HepG2 (cell line): Measurements from ENCODE around the gene VEGFA. TPM values are rescaled to one million over a fixed set of nuclear protein-coding genes. Genes with fewer than 3 reads are reported as not detected.

ENCODE experiments used
- CSRNP1 ChIP-seq: sonication (generic); formaldehyde crosslinking; IDR thresholded peaks from 2 replicates; pipeline ENCODE4 v1.8.1; 2023; ENCODE audit warnings: mild to moderate bottlenecking, missing genetic modification reagents
- KLF15 ChIP-seq: sonication (generic); formaldehyde crosslinking; IDR thresholded peaks from 2 replicates; pipeline ENCODE4 v1.8.1; 2023; ENCODE audit warnings: borderline replicate concordance, mild to moderate bottlenecking, inconsistent platforms, missing genetic modification reagents, mixed read lengths
- POLR2A ChIP-seq, 2 experiments: IDR thresholded peaks; 2 replicates each; pipeline ENCODE4 v1.6.1; 2011; ENCODE audit warnings: low read depth in 2 of 2, low read length in 2 of 2, mild to moderate bottlenecking in 1 of 2, moderate library complexity in 1 of 2; ENCODE audit not compliant: insufficient read depth in 1 of 2
- SKI ChIP-seq: fragments of 450-650 bp; IDR thresholded peaks from one replicate; pipeline ENCODE4 v1.6.1; 2018; ENCODE audit warnings: mild to moderate bottlenecking; ENCODE audit not compliant: partially characterized antibody
- SKIL ChIP-seq: sonication (generic); formaldehyde crosslinking; IDR thresholded peaks from 2 replicates; pipeline ENCODE4 v1.8.0; 2022; ENCODE audit warnings: missing genetic modification reagents, mild to moderate bottlenecking, moderate library complexity, borderline replicate concordance
- SMARCE1 ChIP-seq: fragments of 450-650 bp; IDR thresholded peaks from 2 replicates; pipeline ENCODE4 v1.6.1; 2017; ENCODE audit warnings: borderline replicate concordance
- SNAPC2 ChIP-seq: sonication (generic); formaldehyde crosslinking; IDR thresholded peaks from 2 replicates; pipeline ENCODE4 v1.8.1; 2022; ENCODE audit warnings: mild to moderate bottlenecking, missing genetic modification reagents
- SP1 ChIP-seq, 2 experiments: fragments of 450-650 bp in 1 of 2; sonication (generic) in 1 of 2; formaldehyde crosslinking in 1 of 2; IDR thresholded peaks; 2 replicates each; pipeline versions ENCODE4 v1.4.0 to v1.6.1; 2016 to 2020; ENCODE audit warnings: missing genetic modification reagents in 1 of 2
- SSRP1 ChIP-seq: IDR thresholded peaks from 2 replicates; pipeline ENCODE4 v1.6.1; 2016; ENCODE audit warnings: control low read depth
- ZFX ChIP-seq: sonication (generic); formaldehyde crosslinking; IDR thresholded peaks from 2 replicates; pipeline ENCODE4 v1.4.0; 2020; ENCODE audit warnings: mild to moderate bottlenecking, low read depth, missing genetic modification reagents, moderate library complexity
- ZMYM2 ChIP-seq: sonication (generic); formaldehyde crosslinking; IDR thresholded peaks from 2 replicates; pipeline ENCODE4 v1.8.0; 2022; ENCODE audit warnings: mild to moderate bottlenecking, missing genetic modification reagents
- ZNF232 ChIP-seq: sonication (generic); formaldehyde crosslinking; IDR thresholded peaks from 2 replicates; pipeline ENCODE4 v1.4.0; 2020; ENCODE audit warnings: missing genetic modification reagents, borderline replicate concordance
- ZNF546 ChIP-seq: sonication (generic); formaldehyde crosslinking; conservative IDR thresholded peaks from 2 replicates; pipeline ENCODE4 v1.8.1; 2023; ENCODE audit warnings: mild to moderate bottlenecking, missing genetic modification reagents
- ZNF883 ChIP-seq: sonication (generic); formaldehyde crosslinking; IDR thresholded peaks from 2 replicates; pipeline ENCODE4 v1.5.1; 2020; ENCODE audit warnings: mild to moderate bottlenecking, missing genetic modification reagents; ENCODE audit errors: not compliant biosample characterization
- polyA plus RNA-seq, 8 experiments: library from polyadenylated mRNA; depleted of rRNA in 3 of 8; stranded (reverse) in 7 of 8; unstranded in 1 of 8; fragments of >200 nt; fragmentation: Illumina TruSeq in 4 of 8; extraction: Trizol in 4 of 8; gene quantifications; 2 replicates each; pipeline versions ENCODE4 v1.2.1 to v1.2.3, GENCODE V29; 2011 to 2016; ENCODE audit warnings: low read depth in 4 of 8, missing spikeins in 1 of 8, mixed read lengths in 1 of 8; ENCODE audit not compliant: insufficient read depth in 1 of 8
- total RNA-seq, 5 experiments: library from RNA; depleted of rRNA; stranded (reverse); fragments of >200 nt; fragmentation: Illumina TruSeq; extraction: Trizol; gene quantifications; 2 replicates each; pipeline ENCODE4 v1.2.3, GENCODE V29; 2016; ENCODE audit warnings: low read depth in 1 of 5
- TF ChIP-seq, protein P1 (sequence below): sonication (generic); formaldehyde crosslinking; IDR thresholded peaks from 2 replicates; pipeline ENCODE4 v1.8.0; 2022; ENCODE audit warnings: missing genetic modification reagents, mild to moderate bottlenecking, borderline replicate concordance
- TF ChIP-seq, protein P2 (sequence below): sonication (generic); formaldehyde crosslinking; IDR thresholded peaks from 2 replicates; pipeline ENCODE4 v1.5.0; 2020; ENCODE audit warnings: mild to moderate bottlenecking, missing genetic modification reagents
- TF ChIP-seq, protein P3 (sequence below): sonication (generic); formaldehyde crosslinking; IDR thresholded peaks from 2 replicates; pipeline ENCODE4 v1.9.0; 2022; ENCODE audit warnings: missing genetic modification reagents, mild to moderate bottlenecking, borderline replicate concordance
- TF ChIP-seq, protein P4 (sequence below): IDR thresholded peaks from 2 replicates; pipeline ENCODE4 v1.6.1; 2016; ENCODE audit warnings: low read depth, control low read depth

VEGFA gene
- total and polyA plus RNA-seq, 2 of the 13 experiments (the other 11 are each of a cell fraction or from before 2014, with no cell fraction given), result 68.1 to 629 TPM

GRCh38 chr6:43805699-43806042 is 35.7 kb downstream of the VEGFA start (continued):
- TF ChIP-seq CSRNP1 (CRISPR knock-in tag) (peak; percentile 51; the same call in 1 of the 2 replicates), KLF15 (no peak), ZFX (CRISPR knock-in tag) (peak; percentile 45; the same call in 1 of the 2 replicates), SP1 (IDR thresholded peaks at IDR 0.05) (no peak), SP1 (CRISPR knock-in tag; IDR thresholded peaks at IDR 0.05) (no peak), POLR2A (IDR thresholded peaks at IDR 0.05; ENCODE audit: insufficient read depth in 1 of 2, low read depth in 2 of 2, low read length in 2 of 2) (peak in 1 of 2 experiments; percentile 8; a peak in 1 of 4 replicates), ZNF232 (CRISPR knock-in tag) (0 out of 2 replicates have a peak, but pooled peaks have one; percentile 28), ZMYM2 (no peak), SMARCE1 (no peak), ZNF546 (0 out of 2 replicates have a peak, but pooled peaks have one; percentile 11), SNAPC2 (CRISPR knock-in tag) (0 out of 2 replicates have a peak, but pooled peaks have one; percentile 79), SKIL (CRISPR knock-in tag) (peak; percentile 48; the same call in 1 of the 2 replicates), SSRP1 (CRISPR knock-in tag) (0 out of 2 replicates have a peak, but pooled peaks have one; percentile 6), SKI (no peak), ZNF883 (no peak)
- TF ChIP-seq, protein P1, sequence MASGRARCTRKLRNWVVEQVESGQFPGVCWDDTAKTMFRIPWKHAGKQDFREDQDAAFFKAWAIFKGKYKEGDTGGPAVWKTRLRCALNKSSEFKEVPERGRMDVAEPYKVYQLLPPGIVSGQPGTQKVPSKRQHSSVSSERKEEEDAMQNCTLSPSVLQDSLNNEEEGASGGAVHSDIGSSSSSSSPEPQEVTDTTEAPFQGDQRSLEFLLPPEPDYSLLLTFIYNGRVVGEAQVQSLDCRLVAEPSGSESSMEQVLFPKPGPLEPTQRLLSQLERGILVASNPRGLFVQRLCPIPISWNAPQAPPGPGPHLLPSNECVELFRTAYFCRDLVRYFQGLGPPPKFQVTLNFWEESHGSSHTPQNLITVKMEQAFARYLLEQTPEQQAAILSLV (CRISPR knock-in tag), result peak; percentile 47; the same call in 1 of the 2 replicates
- TF ChIP-seq, protein P2, sequence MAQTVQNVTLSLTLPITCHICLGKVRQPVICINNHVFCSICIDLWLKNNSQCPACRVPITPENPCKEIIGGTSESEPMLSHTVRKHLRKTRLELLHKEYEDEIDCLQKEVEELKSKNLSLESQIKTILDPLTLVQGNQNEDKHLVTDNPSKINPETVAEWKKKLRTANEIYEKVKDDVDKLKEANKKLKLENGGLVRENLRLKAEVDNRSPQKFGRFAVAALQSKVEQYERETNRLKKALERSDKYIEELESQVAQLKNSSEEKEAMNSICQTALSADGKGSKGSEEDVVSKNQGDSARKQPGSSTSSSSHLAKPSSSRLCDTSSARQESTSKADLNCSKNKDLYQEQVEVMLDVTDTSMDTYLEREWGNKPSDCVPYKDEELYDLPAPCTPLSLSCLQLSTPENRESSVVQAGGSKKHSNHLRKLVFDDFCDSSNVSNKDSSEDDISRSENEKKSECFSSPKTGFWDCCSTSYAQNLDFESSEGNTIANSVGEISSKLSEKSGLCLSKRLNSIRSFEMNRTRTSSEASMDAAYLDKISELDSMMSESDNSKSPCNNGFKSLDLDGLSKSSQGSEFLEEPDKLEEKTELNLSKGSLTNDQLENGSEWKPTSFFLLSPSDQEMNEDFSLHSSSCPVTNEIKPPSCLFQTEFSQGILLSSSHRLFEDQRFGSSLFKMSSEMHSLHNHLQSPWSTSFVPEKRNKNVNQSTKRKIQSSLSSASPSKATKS (CRISPR knock-in tag), result 0 out of 2 replicates have a peak, but pooled peaks have one; percentile 39
- TF ChIP-seq, protein P3, sequence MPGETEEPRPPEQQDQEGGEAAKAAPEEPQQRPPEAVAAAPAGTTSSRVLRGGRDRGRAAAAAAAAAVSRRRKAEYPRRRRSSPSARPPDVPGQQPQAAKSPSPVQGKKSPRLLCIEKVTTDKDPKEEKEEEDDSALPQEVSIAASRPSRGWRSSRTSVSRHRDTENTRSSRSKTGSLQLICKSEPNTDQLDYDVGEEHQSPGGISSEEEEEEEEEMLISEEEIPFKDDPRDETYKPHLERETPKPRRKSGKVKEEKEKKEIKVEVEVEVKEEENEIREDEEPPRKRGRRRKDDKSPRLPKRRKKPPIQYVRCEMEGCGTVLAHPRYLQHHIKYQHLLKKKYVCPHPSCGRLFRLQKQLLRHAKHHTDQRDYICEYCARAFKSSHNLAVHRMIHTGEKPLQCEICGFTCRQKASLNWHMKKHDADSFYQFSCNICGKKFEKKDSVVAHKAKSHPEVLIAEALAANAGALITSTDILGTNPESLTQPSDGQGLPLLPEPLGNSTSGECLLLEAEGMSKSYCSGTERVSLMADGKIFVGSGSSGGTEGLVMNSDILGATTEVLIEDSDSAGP (CRISPR knock-in tag), result no peak
- TF ChIP-seq, protein P4, sequence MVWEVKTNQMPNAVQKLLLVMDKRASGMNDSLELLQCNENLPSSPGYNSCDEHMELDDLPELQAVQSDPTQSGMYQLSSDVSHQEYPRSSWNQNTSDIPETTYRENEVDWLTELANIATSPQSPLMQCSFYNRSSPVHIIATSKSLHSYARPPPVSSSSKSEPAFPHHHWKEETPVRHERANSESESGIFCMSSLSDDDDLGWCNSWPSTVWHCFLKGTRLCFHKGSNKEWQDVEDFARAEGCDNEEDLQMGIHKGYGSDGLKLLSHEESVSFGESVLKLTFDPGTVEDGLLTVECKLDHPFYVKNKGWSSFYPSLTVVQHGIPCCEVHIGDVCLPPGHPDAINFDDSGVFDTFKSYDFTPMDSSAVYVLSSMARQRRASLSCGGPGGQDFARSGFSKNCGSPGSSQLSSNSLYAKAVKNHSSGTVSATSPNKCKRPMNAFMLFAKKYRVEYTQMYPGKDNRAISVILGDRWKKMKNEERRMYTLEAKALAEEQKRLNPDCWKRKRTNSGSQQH (CRISPR knock-in tag), result 0 out of 2 replicates have a peak, but pooled peaks have one; percentile 17
